GM19467 (cell line): ENCODE measurements around the gene RPS24.
"Not testable (repeated sequence)": the region's sequence is repeated elsewhere in the genome, so short reads cannot be mapped to it uniquely, and the experiment has no call there.

Source experiments
- ATAC-seq: cut with Tn5 transposase; IDR thresholded peaks from one replicate; pipeline ENCODE4 v1.9.1; 2021; ENCODE audit warnings: mild to moderate bottlenecking, moderate library complexity; ENCODE audit not compliant: unreplicated experiment

RPS24 gene

GRCh38 chr10:78033637-78034470, at the start of gene RPS24:
RPS24 (plus strand) TSS chr10:78033863; CDS start chr10:78033902, 39 bp downstream.
- ATAC-seq, result peak; percentile 81

- ATAC-seq, result no peak
Observed at GRCh38 chr10:77984986-77985385, 48.7 kb upstream of the RPS24 start.

- no peak for ATAC-seq
Observed at GRCh38 chr10:77987671-77988255, 45.9 kb upstream of the RPS24 start.

- ATAC-seq, result no peak
Observed at GRCh38 chr10:77989081-77989724, 44.5 kb upstream of the RPS24 start.

GRCh38 chr10:77993620-77994019, 40.0 kb upstream of the RPS24 start:
- no peak for ATAC-seq

- not testable (repeated sequence) for ATAC-seq
Observed at GRCh38 chr10:77998780-77999179, 34.9 kb upstream of the RPS24 start.

GRCh38 chr10:78000206-78000605, 33.5 kb upstream of the RPS24 start:
- ATAC-seq, result no peak

- ATAC-seq, result no peak
Observed at GRCh38 chr10:78000956-78001472, 32.6 kb upstream of the RPS24 start.

- no peak for ATAC-seq
Observed at GRCh38 chr10:78002541-78003288, 30.9 kb upstream of the RPS24 start.

- no peak for ATAC-seq
Observed at GRCh38 chr10:78004215-78005026, 29.2 kb upstream of the RPS24 start.

GRCh38 chr10:78007172-78007571, 26.5 kb upstream of the RPS24 start:
- ATAC-seq, result no peak

- no peak for ATAC-seq
Observed at GRCh38 chr10:78009662-78010061, 24.0 kb upstream of the RPS24 start.

- no peak for ATAC-seq
Observed at GRCh38 chr10:78010278-78010677, 23.4 kb upstream of the RPS24 start.

GRCh38 chr10:78011065-78011464, 22.6 kb upstream of the RPS24 start:
- ATAC-seq, result no peak

GRCh38 chr10:78013564-78013963, 20.1 kb upstream of the RPS24 start:
- ATAC-seq, result no peak

GRCh38 chr10:78015546-78015945, 18.1 kb upstream of the RPS24 start:
- ATAC-seq, result no peak

GRCh38 chr10:78017856-78018255, 15.8 kb upstream of the RPS24 start:
- ATAC-seq, result no peak

GRCh38 chr10:78019264-78019663, 14.4 kb upstream of the RPS24 start:
- ATAC-seq, result no peak

- ATAC-seq, result no peak
Observed at GRCh38 chr10:78021201-78021600, 12.5 kb upstream of the RPS24 start.

GRCh38 chr10:78023741-78024140, 9.9 kb upstream of the RPS24 start:
- ATAC-seq, result no peak
